ENCODE data around the gene PATL1. TPM values are rescaled to one million over a fixed set of nuclear protein-coding genes. Genes with fewer than 3 reads are reported as not detected.

PATL1 gene
- total RNA-seq, 4 donors from 2014 or later: 13.5 to 93.9 (median 20.9) TPM

DNA sequence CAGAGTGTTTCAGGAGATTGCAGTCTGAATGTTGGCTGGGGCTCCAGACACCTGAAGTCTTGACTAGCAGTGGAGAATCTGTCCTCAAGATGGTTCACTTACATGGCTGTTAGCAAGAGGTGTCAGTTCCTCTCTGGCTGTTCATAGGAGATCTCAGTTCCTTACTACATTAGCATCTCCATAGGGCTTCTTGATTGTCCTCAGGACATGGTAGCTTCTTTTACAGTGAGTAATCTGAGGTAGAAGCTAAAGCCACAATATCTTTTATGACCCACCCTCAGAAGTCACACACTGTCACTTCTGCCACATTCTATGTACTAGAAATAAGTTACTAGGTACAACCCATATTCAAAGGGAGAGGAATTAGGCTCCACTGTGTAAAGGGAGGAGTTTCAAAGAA, 10.5 kb upstream of the PATL1 start:
- Histone ChIP-seq H3K4me3 (no peak overlapping the region), H3K9me3 (no peaks in the 10 kb centered on the region), H3K27ac (no peak overlapping the region), H3K4me1 (peaks cover 0 to 25% (median 8%) of the 10 kb centered on the region in 4 donors), H3K36me3 (no peaks in the 10 kb centered on the region), H3K27me3 (no peaks in the 10 kb centered on the region)
- in situ Hi-C loops (cut with MboI; ENCODE audit: low pct_ligation_motif_present in 1 of 4, low pct_unique_long_range_greater_than_20kb in 1 of 4, low sequenced_read_pairs in 3 of 4) (loop anchor here in 3 of 4 donors (10.0 kb wide), 2 partner anchors 135 to 145 kb away; no protein-coding TSS in a partner anchor), intact Hi-C loops (cut with DNase I; ENCODE audit: low total_unique reads) (no loop called here)
- TF ChIP-seq, protein P1, sequence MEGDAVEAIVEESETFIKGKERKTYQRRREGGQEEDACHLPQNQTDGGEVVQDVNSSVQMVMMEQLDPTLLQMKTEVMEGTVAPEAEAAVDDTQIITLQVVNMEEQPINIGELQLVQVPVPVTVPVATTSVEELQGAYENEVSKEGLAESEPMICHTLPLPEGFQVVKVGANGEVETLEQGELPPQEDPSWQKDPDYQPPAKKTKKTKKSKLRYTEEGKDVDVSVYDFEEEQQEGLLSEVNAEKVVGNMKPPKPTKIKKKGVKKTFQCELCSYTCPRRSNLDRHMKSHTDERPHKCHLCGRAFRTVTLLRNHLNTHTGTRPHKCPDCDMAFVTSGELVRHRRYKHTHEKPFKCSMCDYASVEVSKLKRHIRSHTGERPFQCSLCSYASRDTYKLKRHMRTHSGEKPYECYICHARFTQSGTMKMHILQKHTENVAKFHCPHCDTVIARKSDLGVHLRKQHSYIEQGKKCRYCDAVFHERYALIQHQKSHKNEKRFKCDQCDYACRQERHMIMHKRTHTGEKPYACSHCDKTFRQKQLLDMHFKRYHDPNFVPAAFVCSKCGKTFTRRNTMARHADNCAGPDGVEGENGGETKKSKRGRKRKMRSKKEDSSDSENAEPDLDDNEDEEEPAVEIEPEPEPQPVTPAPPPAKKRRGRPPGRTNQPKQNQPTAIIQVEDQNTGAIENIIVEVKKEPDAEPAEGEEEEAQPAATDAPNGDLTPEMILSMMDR (IDR thresholded peaks at IDR 0.05): no peak
- TF ChIP-seq EP300 (IDR thresholded peaks at IDR 0.05; ENCODE audit: low read depth) (no peak), POLR2AphosphoS5 (IDR thresholded peaks at IDR 0.05) (no peak)
- no peak for DNase-seq

DNA sequence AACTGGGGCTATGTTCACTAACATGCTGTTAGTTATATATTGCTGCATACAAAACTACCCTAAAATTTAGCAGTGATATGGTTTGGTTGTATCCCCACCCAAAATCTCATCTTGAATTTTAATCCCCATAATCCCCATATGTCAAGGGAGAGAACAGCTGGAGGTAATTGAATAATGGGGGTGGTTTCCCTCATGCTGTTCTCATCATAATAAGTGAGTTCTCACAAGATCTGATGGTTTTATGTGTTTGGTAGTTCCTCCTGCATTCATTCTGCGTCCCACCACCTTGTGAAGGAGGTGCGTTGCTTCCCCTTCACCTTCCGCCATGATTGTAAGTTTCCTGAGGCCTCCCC, 10.0 kb upstream of the PATL1 start:
- Histone ChIP-seq H3K27me3 (no peaks in the 10 kb centered on the region), H3K4me3 (no peak overlapping the region), H3K9me3 (no peaks in the 10 kb centered on the region), H3K4me1 (peaks cover 0 to 25% (median 8%) of the 10 kb centered on the region in 4 donors), H3K36me3 (no peaks in the 10 kb centered on the region), H3K27ac (no peak overlapping the region)
- in situ Hi-C loops (cut with MboI; ENCODE audit: low pct_ligation_motif_present in 1 of 4, low pct_unique_long_range_greater_than_20kb in 1 of 4, low sequenced_read_pairs in 3 of 4): loop anchor here in 3 of 4 donors (10.0 kb wide), 2 partner anchors 134 to 144 kb away; no protein-coding TSS in a partner anchor
- TF ChIP-seq POLR2A (IDR thresholded peaks at IDR 0.05) (no peak), POLR2AphosphoS5 (IDR thresholded peaks at IDR 0.05) (no peak)
- TF ChIP-seq, protein P1 (IDR thresholded peaks at IDR 0.05): no peak
- WGBS, 2 donors (ENCODE audit: low coverage in 1 of 2): 97 to 100% methylated on average over 1 to 3 of the region's 3 CpGs
- intact Hi-C loops (cut with DNase I; ENCODE audit: low total_unique reads): no loop called here
- no peak for DNase-seq

DNA sequence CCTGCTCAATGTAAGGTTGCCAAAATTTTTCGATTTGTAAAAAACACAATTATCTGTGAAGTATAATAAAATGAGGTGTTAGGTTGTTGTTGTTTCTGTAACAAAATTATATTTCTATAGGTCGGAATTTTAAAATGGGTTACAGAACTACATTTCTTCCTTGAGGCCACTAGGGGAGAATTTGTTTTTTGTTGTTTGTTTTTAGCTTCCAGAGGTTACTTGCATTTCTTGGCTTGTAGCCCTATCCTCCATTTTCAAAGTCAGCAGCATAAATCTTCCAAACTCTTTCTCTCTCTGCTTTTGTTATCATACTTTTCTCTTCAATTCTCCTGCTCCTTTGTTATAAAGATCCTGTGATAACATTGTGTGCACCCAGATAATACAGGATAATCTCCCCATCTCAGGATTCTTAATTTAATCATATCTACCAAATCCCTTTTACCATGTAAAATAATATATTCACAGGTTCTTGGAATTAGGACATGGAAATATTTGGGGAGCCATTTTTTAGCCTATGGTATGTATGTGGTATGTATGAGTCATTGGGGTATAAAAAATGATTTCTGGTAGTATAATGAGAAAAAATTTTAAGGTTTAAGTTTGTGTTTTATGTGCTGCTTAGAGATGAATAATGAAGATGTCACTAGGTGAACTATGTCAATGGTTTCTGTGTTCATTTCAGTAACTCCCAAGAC, 9.4 kb upstream of the PATL1 start:
- TF ChIP-seq, protein P1 (IDR thresholded peaks at IDR 0.05): peak in 2 of 5 experiments; percentile 8 to 13
- TF ChIP-seq EP300 (IDR thresholded peaks at IDR 0.05; ENCODE audit: low read depth): no peak
- Histone ChIP-seq H3K36me3 (no peaks in the 10 kb centered on the region), H3K4me1 (peaks cover 0 to 25% (median 8%) of the 10 kb centered on the region in 4 donors), H3K9me3 (no peaks in the 10 kb centered on the region), H3K4me3 (no peak overlapping the region), H3K27ac (no peak overlapping the region), H3K27me3 (no peaks in the 10 kb centered on the region)
- intact Hi-C loops (cut with DNase I; ENCODE audit: low total_unique reads): no loop called here
- no peak for DNase-seq
- in situ Hi-C loops (cut with MboI; ENCODE audit: low pct_ligation_motif_present in 1 of 4, low pct_unique_long_range_greater_than_20kb in 1 of 4, low sequenced_read_pairs in 3 of 4): loop anchor here in 3 of 4 donors (10.0 kb wide), 2 partner anchors 133 to 143 kb away; no protein-coding TSS in a partner anchor
- WGBS, 2 donors (ENCODE audit: low coverage in 1 of 2): 85 to 95% methylated on average over 2 of the region's 2 CpGs

DNA sequence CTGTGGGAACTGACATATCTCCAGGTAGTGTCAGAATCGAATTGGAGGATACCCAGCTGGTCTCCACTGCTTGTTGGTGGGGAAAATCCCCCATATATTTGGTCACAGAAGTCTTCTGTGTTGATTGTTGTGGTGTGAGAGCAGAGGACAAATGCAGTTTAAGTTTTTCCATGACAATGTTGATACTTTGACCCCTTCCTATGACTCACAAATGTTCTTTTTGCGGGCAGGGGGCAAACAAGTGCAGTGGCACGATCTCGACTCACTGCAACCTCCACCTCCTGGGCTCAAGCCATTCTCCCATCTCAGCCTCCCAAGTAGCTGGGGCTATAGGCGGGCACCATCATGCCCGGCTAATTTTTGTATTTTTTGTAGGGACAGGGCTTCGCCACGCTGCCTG, 7.4 kb upstream of the PATL1 start:
- Histone ChIP-seq H3K36me3 (no peaks in the 10 kb centered on the region), H3K27me3 (no peaks in the 10 kb centered on the region), H3K9me3 (no peaks in the 10 kb centered on the region), H3K4me3 (no peak overlapping the region), H3K4me1 (peaks cover 0 to 11% (median 5%) of the 10 kb centered on the region in 4 donors), H3K27ac (no peak overlapping the region)
- intact Hi-C loops (cut with DNase I; ENCODE audit: low total_unique reads) (no loop called here), in situ Hi-C loops (cut with MboI; ENCODE audit: low pct_ligation_motif_present in 1 of 4, low pct_unique_long_range_greater_than_20kb in 1 of 4, low sequenced_read_pairs in 3 of 4) (loop anchor here in 3 of 4 donors (10.0 kb wide), 2 partner anchors 131 to 141 kb away; no protein-coding TSS in a partner anchor)
- TF ChIP-seq POLR2A (IDR thresholded peaks at IDR 0.05) (no peak), POLR2AphosphoS5 (IDR thresholded peaks at IDR 0.05) (no peak), EP300 (IDR thresholded peaks at IDR 0.05; ENCODE audit: low read depth) (no peak)
- TF ChIP-seq, protein P1 (IDR thresholded peaks at IDR 0.05): no peak
- WGBS, 2 donors (ENCODE audit: low coverage in 1 of 2): 89 to 91% methylated on average over 3 to 8 of the region's 8 CpGs
- DNase-seq: no peak

All from transverse colon (tissue), 4 donors.